K562 (cell line): Measurements from ENCODE around the gene TRPC4AP. TPM values are rescaled to one million over a fixed set of nuclear protein-coding genes. Genes with fewer than 3 reads are reported as not detected.

Source experiments
- AFF1 ChIP-seq, 2 experiments: fragments of 450-650 bp; IDR thresholded peaks; 2 replicates each; pipeline ENCODE4 v1.6.1; 2018; ENCODE audit warnings: mild to moderate bottlenecking in 2 of 2, low read depth in 1 of 2; ENCODE audit not compliant: partially characterized antibody in 2 of 2
- CHD1 ChIP-seq: fragments of 200-600 bp; sonication (generic); IDR thresholded peaks from one replicate; pipeline ENCODE4 v1.6.1; 2012; ENCODE audit warnings: mild to moderate bottlenecking, moderate library complexity, low read length, inconsistent platforms
- DNMT1 ChIP-seq: fragments of 450-650 bp; IDR thresholded peaks from 2 replicates; pipeline ENCODE4 v1.6.1; 2016; ENCODE audit warnings: antibody characterized with exemption, mild to moderate bottlenecking
- FOS ChIP-seq: IDR thresholded peaks from 3 replicates; pipeline ENCODE4 v1.6.1; 2011; ENCODE audit not compliant: insufficient read length; ENCODE audit errors: extremely low read depth
- GTF2A2 ChIP-seq: IDR thresholded peaks from 2 replicates; pipeline ENCODE4 v1.6.1; 2016; ENCODE audit warnings: mild to moderate bottlenecking, missing genetic modification characterization, missing compliant biosample characterization
- HDAC3 ChIP-seq: fragments of 450-650 bp; IDR thresholded peaks from 2 replicates; pipeline ENCODE4 v1.6.1; 2018; ENCODE audit warnings: borderline replicate concordance, mild to moderate bottlenecking, moderate library complexity; ENCODE audit not compliant: partially characterized antibody
- HNRNPK ChIP-seq: fragments of 200-400 bp; formaldehyde crosslinking; IDR thresholded peaks from one replicate; pipeline ENCODE4 v1.6.1; 2018; ENCODE audit warnings: mild to moderate bottlenecking, low read depth, low read length; ENCODE audit not compliant: poor library complexity, severe bottlenecking
- KDM1A ChIP-seq, 2 experiments: fragments of 450-650 bp; IDR thresholded peaks; 2 replicates each; pipeline ENCODE4 v1.6.1; 2016; ENCODE audit warnings: mild to moderate bottlenecking in 2 of 2
- SRSF9 ChIP-seq: fragments of 200-400 bp; formaldehyde crosslinking; IDR thresholded peaks from 2 replicates; pipeline ENCODE4 v1.6.1; 2017; ENCODE audit warnings: low read depth, low read length, borderline replicate concordance
- ZNF12 ChIP-seq: sonication (generic); formaldehyde crosslinking; IDR thresholded peaks from 2 replicates; pipeline ENCODE4 v1.4.0; 2020; ENCODE audit warnings: mild to moderate bottlenecking, missing genetic modification reagents
- ZNF280A ChIP-seq: fragments of 450-650 bp; IDR thresholded peaks from 2 replicates; pipeline ENCODE4 v1.6.1; 2018; ENCODE audit warnings: mild to moderate bottlenecking, low read depth; ENCODE audit not compliant: partially characterized antibody
- ZNF282 ChIP-seq: sonication (generic); formaldehyde crosslinking; IDR thresholded peaks from 2 replicates; pipeline ENCODE4 v1.8.1; 2023; ENCODE audit warnings: missing genetic modification reagents
- ZNF316 ChIP-seq: fragments of 450-650 bp; IDR thresholded peaks from 2 replicates; pipeline ENCODE4 v1.6.1; 2016
- ZNF384 ChIP-seq: IDR thresholded peaks from 2 replicates; pipeline ENCODE4 v1.6.1; 2012; ENCODE audit warnings: low read depth, low read length, improper control_type of control experiment
- polyA plus RNA-seq, 8 experiments: library from polyadenylated mRNA; depleted of rRNA in 4 of 8; stranded (reverse) in 5 of 8; unstranded in 3 of 8; fragments of >200 nt; fragmentation: Nextera tagmentation in 2 of 8; fragmentation: Illumina TruSeq in 1 of 8; extraction: Ambion mirVana in 2 of 8; extraction: Trizol in 1 of 8; gene quantifications; 2 replicates each; pipeline versions ENCODE4 v1.2.1 to v1.2.3, GENCODE V29; 2011 to 2014; ENCODE audit warnings: inconsistent platforms in 1 of 8, missing spikeins in 1 of 8
- total RNA-seq, 7 experiments: library from RNA; depleted of rRNA in 6 of 7; stranded (reverse); fragments of >200 nt in 6 of 7; fragmentation: Illumina TruSeq in 2 of 7; extraction: Trizol in 2 of 7; gene quantifications; 2 replicates each; pipeline versions ENCODE4 v1.2.1 to v1.2.3, GENCODE V29; 2011 to 2021; ENCODE audit warnings: low replicate concordance in 1 of 7
- TF ChIP-seq, protein P1 (sequence below): fragments of 450-650 bp; formaldehyde crosslinking; IDR thresholded peaks from 2 replicates; pipeline ENCODE4 v1.4.0; 2020; ENCODE audit warnings: mild to moderate bottlenecking, moderate library complexity
- TF ChIP-seq, protein P2 (sequence below): IDR thresholded peaks from 2 replicates; pipeline ENCODE4 v1.6.1; 2014; ENCODE audit warnings: antibody characterized with exemption
- TF ChIP-seq, protein P3 (sequence below): fragments of 450-650 bp; IDR thresholded peaks from 2 replicates; pipeline ENCODE4 v1.6.1; 2016; ENCODE audit warnings: borderline replicate concordance

The TRPC4AP gene
- total and polyA plus RNA-seq, 9 of the 15 experiments (the other 6 are each of a cell fraction or from before 2014, with no cell fraction given): 2.3 to 70.3 (median 33.3) TPM

DNA sequence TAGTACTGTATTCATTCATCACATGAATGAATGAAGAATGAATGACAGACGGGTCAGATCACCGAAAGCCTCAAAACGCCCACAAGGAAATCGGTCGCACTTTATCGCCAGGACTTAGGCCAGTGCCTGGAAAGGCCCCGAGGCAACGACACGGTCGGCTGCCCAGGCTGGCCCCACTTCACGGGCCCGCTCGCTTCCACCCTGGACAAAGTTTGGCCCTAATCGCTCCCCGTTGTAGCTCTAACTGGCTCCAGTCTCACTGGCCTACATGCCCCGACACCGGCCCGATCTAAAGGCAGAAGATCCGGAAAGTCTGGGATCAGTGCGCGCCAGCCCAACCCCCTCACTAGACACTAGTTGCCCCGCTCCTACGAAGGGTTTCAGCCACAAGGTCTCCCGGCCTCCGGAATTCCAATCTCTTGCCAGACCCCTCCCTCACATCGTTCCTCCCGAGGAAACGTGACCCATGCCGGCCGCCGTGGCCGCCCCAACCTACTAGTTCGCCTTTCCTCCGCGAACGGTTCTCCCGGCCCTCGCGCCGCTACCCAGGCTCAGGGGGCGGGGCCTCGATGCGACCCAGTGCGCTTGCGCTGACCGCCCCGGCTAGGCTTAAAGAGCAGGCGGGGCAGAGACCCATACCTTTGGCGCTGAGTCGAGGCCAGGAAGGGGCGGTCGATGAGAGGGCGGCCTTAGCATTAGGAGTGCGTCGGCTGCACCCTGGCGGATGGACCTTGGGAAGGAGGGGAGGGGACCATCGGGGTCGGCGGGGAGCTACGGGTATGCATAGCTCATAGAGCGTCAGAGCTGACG lies 137.2 kb downstream of the TRPC4AP start, which contains the start of the genes GSS and MYH7B (continued):
- TF ChIP-seq, protein P1, sequence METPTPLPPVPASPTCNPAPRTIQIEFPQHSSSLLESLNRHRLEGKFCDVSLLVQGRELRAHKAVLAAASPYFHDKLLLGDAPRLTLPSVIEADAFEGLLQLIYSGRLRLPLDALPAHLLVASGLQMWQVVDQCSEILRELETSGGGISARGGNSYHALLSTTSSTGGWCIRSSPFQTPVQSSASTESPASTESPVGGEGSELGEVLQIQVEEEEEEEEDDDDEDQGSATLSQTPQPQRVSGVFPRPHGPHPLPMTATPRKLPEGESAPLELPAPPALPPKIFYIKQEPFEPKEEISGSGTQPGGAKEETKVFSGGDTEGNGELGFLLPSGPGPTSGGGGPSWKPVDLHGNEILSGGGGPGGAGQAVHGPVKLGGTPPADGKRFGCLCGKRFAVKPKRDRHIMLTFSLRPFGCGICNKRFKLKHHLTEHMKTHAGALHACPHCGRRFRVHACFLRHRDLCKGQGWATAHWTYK (CRISPR knock-in tag): 0 out of 2 replicates have a peak, but pooled peaks have one; percentile 33
- TF ChIP-seq ZNF316 (no peak), ZNF12 (CRISPR knock-in tag) (peak; percentile 85), KDM1A (IDR thresholded peaks at IDR 0.05) (no peak), ZNF280A (no peak), ZNF282 (no peak), HNRNPK (no peak), HDAC3 (no peak), SRSF9 (no peak), CHD1 (peak; percentile 60), ZNF384 (no peak), FOS (no peak), GTF2A2 (tag) (peak; percentile 64; the same call in 1 of the 2 replicates), AFF1 (IDR thresholded peaks at IDR 0.05; ENCODE audit: low read depth in 1 of 2, partially characterized antibody in 2 of 2) (peak in 1 of 2 experiments; percentile 49), DNMT1 (no peak)
- TF ChIP-seq, protein P2, sequence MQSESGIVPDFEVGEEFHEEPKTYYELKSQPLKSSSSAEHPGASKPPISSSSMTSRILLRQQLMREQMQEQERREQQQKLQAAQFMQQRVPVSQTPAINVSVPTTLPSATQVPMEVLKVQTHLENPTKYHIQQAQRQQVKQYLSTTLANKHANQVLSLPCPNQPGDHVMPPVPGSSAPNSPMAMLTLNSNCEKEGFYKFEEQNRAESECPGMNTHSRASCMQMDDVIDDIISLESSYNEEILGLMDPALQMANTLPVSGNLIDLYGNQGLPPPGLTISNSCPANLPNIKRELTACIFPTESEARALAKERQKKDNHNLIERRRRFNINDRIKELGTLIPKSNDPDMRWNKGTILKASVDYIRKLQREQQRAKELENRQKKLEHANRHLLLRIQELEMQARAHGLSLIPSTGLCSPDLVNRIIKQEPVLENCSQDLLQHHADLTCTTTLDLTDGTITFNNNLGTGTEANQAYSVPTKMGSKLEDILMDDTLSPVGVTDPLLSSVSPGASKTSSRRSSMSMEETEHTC: no peak
- TF ChIP-seq, protein P3, sequence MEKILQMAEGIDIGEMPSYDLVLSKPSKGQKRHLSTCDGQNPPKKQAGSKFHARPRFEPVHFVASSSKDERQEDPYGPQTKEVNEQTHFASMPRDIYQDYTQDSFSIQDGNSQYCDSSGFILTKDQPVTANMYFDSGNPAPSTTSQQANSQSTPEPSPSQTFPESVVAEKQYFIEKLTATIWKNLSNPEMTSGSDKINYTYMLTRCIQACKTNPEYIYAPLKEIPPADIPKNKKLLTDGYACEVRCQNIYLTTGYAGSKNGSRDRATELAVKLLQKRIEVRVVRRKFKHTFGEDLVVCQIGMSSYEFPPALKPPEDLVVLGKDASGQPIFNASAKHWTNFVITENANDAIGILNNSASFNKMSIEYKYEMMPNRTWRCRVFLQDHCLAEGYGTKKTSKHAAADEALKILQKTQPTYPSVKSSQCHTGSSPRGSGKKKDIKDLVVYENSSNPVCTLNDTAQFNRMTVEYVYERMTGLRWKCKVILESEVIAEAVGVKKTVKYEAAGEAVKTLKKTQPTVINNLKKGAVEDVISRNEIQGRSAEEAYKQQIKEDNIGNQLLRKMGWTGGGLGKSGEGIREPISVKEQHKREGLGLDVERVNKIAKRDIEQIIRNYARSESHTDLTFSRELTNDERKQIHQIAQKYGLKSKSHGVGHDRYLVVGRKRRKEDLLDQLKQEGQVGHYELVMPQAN: peak; percentile 85; the same call in 1 of the 2 replicates
